ENCODE results near the gene TEX19.
A peak's percentile ranks its signal among the peaks of the same experiment; 100 is the strongest.
"Not testable (repeated sequence)": the region's sequence is repeated elsewhere in the genome, so short reads cannot be mapped to it uniquely, and the experiment has no call there.

Gene TEX19

GRCh38 chr17:82400830-82401229 lies 41.8 kb downstream of the TEX19 start:
- DNase-seq (peak; percentile 43), ATAC-seq (replicated peaks) (peak; percentile 88 to 90)
- H3K9me3 Mint-ChIP-seq = no peaks in the 10 kb centered on the region
- H3K4me3 Mint-ChIP-seq = peak overlapping the region; percentile 75 to 85
- peak overlapping the region; percentile 95 for H3K27ac Mint-ChIP-seq
- peaks cover 28 to 60% of the 10 kb centered on the region in 2 donors for H3K36me3 Mint-ChIP-seq
- H3K4me1 Mint-ChIP-seq = peaks cover 12 to 21% of the 10 kb centered on the region in 2 donors
- H3K27me3 Mint-ChIP-seq = no peaks in the 10 kb centered on the region

GRCh38 chr17:82402865-82403264 lies 43.8 kb downstream of the TEX19 start:
- DNase-seq = no peak
- ATAC-seq (replicated peaks) = peak; percentile 57 to 73
- no peak overlapping the region for H3K4me3 Mint-ChIP-seq
- H3K27ac Mint-ChIP-seq = peak overlapping the region; percentile 51
- peaks cover 13 to 29% of the 10 kb centered on the region in 2 donors for H3K4me1 Mint-ChIP-seq
- peaks cover 30 to 59% of the 10 kb centered on the region in 2 donors for H3K36me3 Mint-ChIP-seq
- H3K9me3 Mint-ChIP-seq = no peaks in the 10 kb centered on the region
- H3K27me3 Mint-ChIP-seq = no peaks in the 10 kb centered on the region

- DNase-seq = no peak
- H3K27me3 Mint-ChIP-seq = no peaks in the 10 kb centered on the region
- H3K4me3 Mint-ChIP-seq = no peak overlapping the region
- no peak for ATAC-seq (replicated peaks)
- peaks cover 32 to 63% of the 10 kb centered on the region in 2 donors for H3K36me3 Mint-ChIP-seq
- H3K4me1 Mint-ChIP-seq = peaks cover 16 to 39% of the 10 kb centered on the region in 2 donors
- H3K27ac Mint-ChIP-seq = peak overlapping the region; percentile 69
- H3K9me3 Mint-ChIP-seq = no peaks in the 10 kb centered on the region
Measured at GRCh38 chr17:82403662-82404660, 44.9 kb downstream of the TEX19 start.

GRCh38 chr17:82405051-82405450 lies 46.0 kb downstream of the TEX19 start:
- Mint-ChIP-seq H3K4me3 (no peak overlapping the region), H3K36me3 (peaks cover 36 to 64% of the 10 kb centered on the region in 2 donors), H3K27me3 (no peaks in the 10 kb centered on the region), H3K4me1 (peaks cover 16 to 39% of the 10 kb centered on the region in 2 donors), H3K9me3 (no peaks in the 10 kb centered on the region), H3K27ac (no peak overlapping the region)
- DNase-seq = no peak
- no peak for ATAC-seq (replicated peaks)

- no peak overlapping the region for H3K27ac Mint-ChIP-seq
- H3K36me3 Mint-ChIP-seq = peaks cover 32 to 57% of the 10 kb centered on the region in 2 donors
Measured at GRCh38 chr17:82406131-82406671, 47.2 kb downstream of the TEX19 start.

GRCh38 chr17:82407255-82407654 lies 48.2 kb downstream of the TEX19 start:
- Mint-ChIP-seq H3K4me1 (peaks cover 12 to 29% of the 10 kb centered on the region in 2 donors), H3K36me3 (peaks cover 32 to 55% of the 10 kb centered on the region in 2 donors), H3K27ac (no peak overlapping the region), H3K9me3 (no peaks in the 10 kb centered on the region), H3K27me3 (no peaks in the 10 kb centered on the region), H3K4me3 (no peak overlapping the region)
- ATAC-seq (replicated peaks) (no peak), DNase-seq (no peak)

More at GRCh38 chr17:82406131-82406671, 47.2 kb downstream of the TEX19 start:
- H3K4me3 Mint-ChIP-seq = no peak overlapping the region
- peaks cover 12 to 27% of the 10 kb centered on the region in 2 donors for H3K4me1 Mint-ChIP-seq
- DNase-seq (no peak), ATAC-seq (replicated peaks) (no peak)
- H3K9me3 Mint-ChIP-seq = no peaks in the 10 kb centered on the region
- no peaks in the 10 kb centered on the region for H3K27me3 Mint-ChIP-seq

GRCh38 chr17:82408288-82408937 lies 49.4 kb downstream of the TEX19 start:
- Mint-ChIP-seq H3K4me3 (no peak overlapping the region), H3K27me3 (no peaks in the 10 kb centered on the region), H3K36me3 (peaks cover 35 to 50% of the 10 kb centered on the region in 2 donors), H3K4me1 (peaks cover 20 to 30% of the 10 kb centered on the region in 2 donors), H3K27ac (no peak overlapping the region), H3K9me3 (no peaks in the 10 kb centered on the region)
- DNase-seq = no peak
- no peak for ATAC-seq (replicated peaks)

- Mint-ChIP-seq H3K4me1 (peaks cover 20 to 30% of the 10 kb centered on the region in 2 donors), H3K9me3 (no peaks in the 10 kb centered on the region), H3K27ac (no peak overlapping the region), H3K4me3 (no peak overlapping the region), H3K36me3 (peaks cover 33 to 46% of the 10 kb centered on the region in 2 donors), H3K27me3 (no peaks in the 10 kb centered on the region)
- ATAC-seq (replicated peaks) = no peak
- no peak for DNase-seq
Measured at GRCh38 chr17:82408938-82409318, 49.9 kb downstream of the TEX19 start.

GRCh38 chr17:82410014-82410716 lies 51.1 kb downstream of the TEX19 start:
- H3K4me1 Mint-ChIP-seq = peaks cover 25 to 42% of the 10 kb centered on the region in 2 donors
- no peak overlapping the region for H3K4me3 Mint-ChIP-seq
- DNase-seq = no peak
- peaks cover 35 to 54% of the 10 kb centered on the region in 2 donors for H3K36me3 Mint-ChIP-seq
- no peak overlapping the region for H3K27ac Mint-ChIP-seq
- no peak for ATAC-seq (replicated peaks)
- H3K27me3 Mint-ChIP-seq = no peaks in the 10 kb centered on the region
- no peaks in the 10 kb centered on the region for H3K9me3 Mint-ChIP-seq

GRCh38 chr17:82411396-82412053 lies 52.5 kb downstream of the TEX19 start:
- H3K27me3 Mint-ChIP-seq = no peaks in the 10 kb centered on the region
- H3K4me1 Mint-ChIP-seq = peaks cover 27 to 48% of the 10 kb centered on the region in 2 donors
- H3K4me3 Mint-ChIP-seq = no peak overlapping the region
- DNase-seq (no peak), ATAC-seq (replicated peaks) (no peak)
- H3K9me3 Mint-ChIP-seq = no peaks in the 10 kb centered on the region
- H3K36me3 Mint-ChIP-seq = peaks cover 33 to 51% of the 10 kb centered on the region in 2 donors
- H3K27ac Mint-ChIP-seq = no peak overlapping the region

GRCh38 chr17:82412081-82412480 lies 53.0 kb downstream of the TEX19 start:
- H3K27ac Mint-ChIP-seq; H3K4me3 Mint-ChIP-seq; H3K9me3 Mint-ChIP-seq; DNase-seq; ATAC-seq (replicated peaks); H3K27me3 Mint-ChIP-seq: not testable (repeated sequence)
- peaks cover 27 to 48% of the 10 kb centered on the region in 2 donors for H3K4me1 Mint-ChIP-seq
- peaks cover 33 to 50% of the 10 kb centered on the region in 2 donors for H3K36me3 Mint-ChIP-seq

- H3K9me3 Mint-ChIP-seq = no peaks in the 10 kb centered on the region
- no peaks in the 10 kb centered on the region for H3K27me3 Mint-ChIP-seq
- ATAC-seq (replicated peaks) (no peak), DNase-seq (no peak)
- no peak overlapping the region for H3K27ac Mint-ChIP-seq
- peaks cover 28 to 43% of the 10 kb centered on the region in 2 donors for H3K36me3 Mint-ChIP-seq
- H3K4me3 Mint-ChIP-seq = no peak overlapping the region
- H3K4me1 Mint-ChIP-seq = peaks cover 19 to 41% of the 10 kb centered on the region in 2 donors
Measured at GRCh38 chr17:82412535-82413520, 53.8 kb downstream of the TEX19 start.
